ENCODE measurements around the gene CFAP251.

CFAP251 gene

DNA sequence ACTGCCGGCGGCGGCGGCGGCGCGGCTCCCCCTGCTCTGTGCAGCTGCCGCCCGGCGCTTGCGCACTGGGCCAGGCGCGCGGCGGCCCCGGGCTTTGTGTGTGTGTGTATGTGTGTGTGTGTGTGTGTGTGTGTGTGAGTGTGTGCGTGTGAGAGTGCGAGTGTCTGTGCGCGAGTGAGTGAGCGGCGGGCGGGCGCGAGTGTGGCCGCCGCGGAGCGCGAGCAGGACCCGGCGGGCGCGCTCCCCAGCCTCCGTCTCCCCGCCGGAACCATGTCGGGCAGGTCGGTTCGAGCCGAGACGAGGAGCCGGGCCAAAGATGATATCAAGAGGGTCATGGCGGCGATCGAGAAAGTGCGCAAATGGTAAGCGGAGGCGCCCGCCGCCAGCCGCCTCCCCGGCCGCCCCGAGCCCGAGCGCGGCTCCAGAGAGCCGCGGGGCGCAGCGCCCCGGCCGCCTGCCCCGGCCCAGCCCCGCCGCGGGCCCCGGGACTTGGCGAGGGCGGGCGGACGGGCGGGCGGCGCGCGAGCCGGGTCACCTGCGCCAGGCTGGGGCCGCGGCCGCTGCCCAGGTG, 103.5 kb downstream of the CFAP251 start, which contains the start of gene BCL7A:
Gene BCL7A, plus strand, starts transcription at position 63 of the 571 bp plus-strand sequence. Its CDS starts 208 bp downstream, at position 271.
- TF ChIP-seq, protein P1, sequence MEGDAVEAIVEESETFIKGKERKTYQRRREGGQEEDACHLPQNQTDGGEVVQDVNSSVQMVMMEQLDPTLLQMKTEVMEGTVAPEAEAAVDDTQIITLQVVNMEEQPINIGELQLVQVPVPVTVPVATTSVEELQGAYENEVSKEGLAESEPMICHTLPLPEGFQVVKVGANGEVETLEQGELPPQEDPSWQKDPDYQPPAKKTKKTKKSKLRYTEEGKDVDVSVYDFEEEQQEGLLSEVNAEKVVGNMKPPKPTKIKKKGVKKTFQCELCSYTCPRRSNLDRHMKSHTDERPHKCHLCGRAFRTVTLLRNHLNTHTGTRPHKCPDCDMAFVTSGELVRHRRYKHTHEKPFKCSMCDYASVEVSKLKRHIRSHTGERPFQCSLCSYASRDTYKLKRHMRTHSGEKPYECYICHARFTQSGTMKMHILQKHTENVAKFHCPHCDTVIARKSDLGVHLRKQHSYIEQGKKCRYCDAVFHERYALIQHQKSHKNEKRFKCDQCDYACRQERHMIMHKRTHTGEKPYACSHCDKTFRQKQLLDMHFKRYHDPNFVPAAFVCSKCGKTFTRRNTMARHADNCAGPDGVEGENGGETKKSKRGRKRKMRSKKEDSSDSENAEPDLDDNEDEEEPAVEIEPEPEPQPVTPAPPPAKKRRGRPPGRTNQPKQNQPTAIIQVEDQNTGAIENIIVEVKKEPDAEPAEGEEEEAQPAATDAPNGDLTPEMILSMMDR (IDR thresholded peaks at IDR 0.05; ENCODE audit: insufficient read depth, low read depth, low read length, missing control alignments) = no peak
- DNase-seq (ENCODE audit: low read depth) = peak; percentile 73
- peak within 1 kb of the TSS; percentile 40 for H3K4me3 ChIP-seq (ENCODE audit: low read depth, low read length)

DNA sequence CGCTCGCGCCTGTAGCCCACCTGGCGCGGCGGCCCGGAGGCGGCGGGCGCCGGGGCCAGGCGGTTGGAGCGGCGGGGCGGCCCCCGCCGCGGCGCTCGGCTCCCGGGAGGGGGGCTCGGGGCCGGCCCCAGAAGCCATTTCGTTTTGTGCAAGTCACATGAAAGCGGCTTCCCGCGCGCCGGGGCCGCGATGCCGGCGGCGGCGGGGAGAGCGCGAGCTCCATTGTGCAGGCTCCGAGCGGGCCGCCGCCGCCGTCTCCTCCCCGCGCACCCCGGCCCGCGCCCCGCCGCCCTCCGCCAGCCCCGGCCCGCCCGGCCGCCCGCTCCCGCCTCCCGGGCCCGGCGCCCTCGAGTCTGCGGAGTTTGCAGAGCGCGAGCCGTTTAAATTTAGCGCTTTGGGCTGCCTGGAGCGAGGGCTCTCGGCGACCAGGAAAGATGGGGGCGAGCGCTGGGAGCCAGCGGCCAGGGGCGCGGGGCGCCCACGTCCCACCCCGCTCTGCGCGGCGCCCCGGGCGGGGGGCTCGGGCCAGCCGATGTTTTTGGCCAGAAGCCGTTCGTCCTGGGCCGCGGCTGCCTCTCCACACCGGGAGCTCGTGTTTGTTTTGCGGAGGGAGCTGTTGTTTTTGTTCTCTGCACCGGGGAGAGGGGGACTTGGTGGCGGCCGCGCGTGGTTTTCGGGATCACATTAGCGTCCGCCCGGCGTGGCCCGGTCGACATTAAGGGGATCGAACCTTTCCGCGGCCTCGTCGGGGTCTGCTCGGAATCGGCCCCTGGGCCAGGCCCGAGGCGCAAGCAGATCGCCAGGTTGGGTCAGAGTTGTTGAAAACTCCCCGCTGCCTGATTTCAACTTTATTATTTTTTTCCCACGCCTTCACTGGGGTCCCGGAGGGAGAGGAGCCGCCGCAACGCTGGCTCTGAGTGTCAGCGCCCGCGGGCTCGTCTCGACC, 104.3 kb downstream of the CFAP251 start:
- TF ChIP-seq, protein P1 (IDR thresholded peaks at IDR 0.05; ENCODE audit: insufficient read depth, low read depth, low read length, missing control alignments) = no peak
- peak overlapping the region; percentile 14 for H3K4me3 ChIP-seq (ENCODE audit: low read depth, low read length)
- DNase-seq (ENCODE audit: low read depth) = no peak

GRCh38 chr12:122023339-122024131, 105.1 kb downstream of the CFAP251 start:
- H3K4me3 ChIP-seq (ENCODE audit: low read depth, low read length) = peak overlapping the region; percentile 14
- no peak for DNase-seq (ENCODE audit: low read depth)
- TF ChIP-seq, protein P1 (IDR thresholded peaks at IDR 0.05; ENCODE audit: insufficient read depth, low read depth, low read length, missing control alignments) = no peak

DNA sequence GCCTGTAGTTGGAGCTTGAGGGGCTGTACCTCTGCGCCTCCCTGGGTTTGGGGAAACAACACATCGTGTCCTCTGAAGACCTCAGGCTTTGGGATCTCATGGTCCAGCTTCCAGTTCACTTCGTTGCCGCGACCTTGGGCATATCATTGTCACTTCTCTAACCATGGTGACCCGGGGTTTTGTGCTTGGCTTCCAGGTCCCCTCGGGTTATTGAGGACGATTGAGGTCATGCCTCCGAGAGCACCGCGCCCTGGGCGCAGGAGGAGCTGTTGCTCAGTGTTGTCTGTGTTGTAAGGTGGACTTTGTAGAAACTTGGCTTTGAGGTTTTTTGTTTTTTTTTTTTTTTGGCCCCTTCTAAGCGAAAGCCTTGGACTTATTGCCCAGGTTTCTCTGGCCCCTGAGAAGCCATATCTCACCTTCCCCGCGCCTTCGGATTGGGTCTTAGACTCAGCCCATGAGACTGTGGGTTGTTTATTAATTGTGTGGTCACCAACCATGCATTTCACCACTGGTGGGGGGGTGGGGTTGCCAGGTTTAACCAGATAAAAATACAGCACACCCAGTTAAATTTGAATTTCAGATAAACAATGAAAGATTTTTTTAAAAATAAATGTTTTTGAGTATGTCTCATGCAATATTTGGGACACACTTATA, 105.9 kb downstream of the CFAP251 start:
- TF ChIP-seq, protein P1 (IDR thresholded peaks at IDR 0.05; ENCODE audit: insufficient read depth, low read depth, low read length, missing control alignments) = no peak
- no peak for DNase-seq (ENCODE audit: low read depth)
- no peak overlapping the region for H3K4me3 ChIP-seq (ENCODE audit: low read depth, low read length)

- TF ChIP-seq, protein P1 (IDR thresholded peaks at IDR 0.05; ENCODE audit: insufficient read depth, low read depth, low read length, missing control alignments) = no peak
- DNase-seq (ENCODE audit: low read depth) = no peak
- H3K4me3 ChIP-seq (ENCODE audit: low read depth, low read length) = no peak overlapping the region
These were observed 108.4 kb downstream of the CFAP251 start for GRCh38 chr12:122026706-122027333.
